ENCODE data around the gene MED10. TPM values are rescaled to one million over a fixed set of nuclear protein-coding genes. Genes with fewer than 3 reads are reported as not detected.

The MED10 gene
- total and polyA plus RNA-seq, 9 of the 15 experiments (the other 6 are each of a cell fraction or from before 2014, with no cell fraction given): 23.8 to 83.4 (median 58.8) TPM

- Histone ChIP-seq H3K79me2 (ENCODE audit: control insufficient read depth, insufficient read depth, low read length) (no peaks in the 10 kb centered on the region), H2AFZ (ENCODE audit: low read depth, low read length) (no peak overlapping the region), H3K9me3 (replicated peaks; ENCODE audit: control insufficient read depth, insufficient read depth, low read depth, low read length) (no peaks in the 10 kb centered on the region; the same call in 1 of the 2 replicates), H3K27me3 (ENCODE audit: control insufficient read depth in 2 of 2, insufficient read depth in 2 of 2, low read length in 2 of 2) (peaks cover 58 to 77% of the 10 kb centered on the region in 2 experiments), H3K4me2 (ENCODE audit: insufficient read depth, low read length) (no peak overlapping the region), H3K4me1 (replicated peaks in 1 of 2; ENCODE audit: control insufficient read depth in 2 of 2, insufficient read depth in 2 of 2, low read length in 2 of 2) (no peaks in the 10 kb centered on the region; a peak in 2 of 5 replicates), H4K20me1 (replicated peaks; ENCODE audit: control insufficient read depth, insufficient read depth, low read length) (0 out of 2 replicates have a peak, but pooled peaks cover 2% of the 10 kb centered on the region), H3K4me3 (no peak overlapping the region), H3K36me3 (ENCODE audit: control insufficient read depth, insufficient read depth, low read length) (no peaks in the 10 kb centered on the region), H3K27ac (ENCODE audit: extremely low read depth, low read depth, low read length) (no peak overlapping the region), H3K9ac (ENCODE audit: insufficient read depth in 1 of 2, low read depth in 2 of 2, low read length in 2 of 2) (no peak overlapping the region), H3K9me1 (ENCODE audit: control insufficient read depth, insufficient read depth, low read length) (no peaks in the 10 kb centered on the region)
- 2% methylated on average over 12 of the region's 12 CpGs for WGBS (ENCODE audit: insufficient coverage, low coverage, missing lambda C conversion rate)
- POLR2A ChIA-PET: interaction anchor here (0.6 to 1.7 kb wide), 2 partner anchors 15 to 220 kb away, joined by 3 to 6 read pairs; no protein-coding TSS in a partner anchor
- no peak for DNase-seq (ENCODE audit: extremely low read depth in 1 of 4, low spot score in 3 of 4)
- CTCF ChIA-PET (ENCODE audit: low intra/inter-chr PET ratio): no interaction called here
- no TSS peak for BruUV-seq (replicated peaks)
- FAIRE-seq: no peak
- no peak for TF ChIP-seq BMI1 (IDR thresholded peaks at IDR 0.05; ENCODE audit: low read length)
- no peak for TF ChIP-seq HEY1 (CRISPR knock-in tag; IDR thresholded peaks at IDR 0.05; ENCODE audit: borderline replicate concordance)
- in situ Hi-C loops (cut with MboI) (no loop called here), intact Hi-C loops (cut with micrococcal nuclease) (no loop called here)
- no peak for ATAC-seq
Observed at GRCh38 chr5:6394429-6395101, 16.2 kb upstream of the MED10 start.

- Histone ChIP-seq H2AFZ (ENCODE audit: low read depth, low read length) (no peak overlapping the region), H3K9me3 (replicated peaks; ENCODE audit: control insufficient read depth, insufficient read depth, low read depth, low read length) (no peaks in the 10 kb centered on the region; the same call in 1 of the 2 replicates), H4K20me1 (replicated peaks; ENCODE audit: control insufficient read depth, insufficient read depth, low read length) (0 out of 2 replicates have a peak, but pooled peaks cover 2% of the 10 kb centered on the region), H3K27me3 (ENCODE audit: control insufficient read depth in 2 of 2, insufficient read depth in 2 of 2, low read length in 2 of 2) (peaks cover 51 to 72% of the 10 kb centered on the region in 2 experiments), H3K4me3 (no peak overlapping the region), H3K9me1 (ENCODE audit: control insufficient read depth, insufficient read depth, low read length) (no peaks in the 10 kb centered on the region), H3K36me3 (ENCODE audit: control insufficient read depth, insufficient read depth, low read length) (no peaks in the 10 kb centered on the region), H3K9ac (ENCODE audit: insufficient read depth in 1 of 2, low read depth in 2 of 2, low read length in 2 of 2) (no peak overlapping the region), H3K27ac (ENCODE audit: extremely low read depth, low read depth, low read length) (no peak overlapping the region), H3K4me1 (replicated peaks in 1 of 2; ENCODE audit: control insufficient read depth in 2 of 2, insufficient read depth in 2 of 2, low read length in 2 of 2) (no peaks in the 10 kb centered on the region; a peak in 2 of 5 replicates), H3K79me2 (ENCODE audit: control insufficient read depth, insufficient read depth, low read length) (no peaks in the 10 kb centered on the region), H3K4me2 (ENCODE audit: insufficient read depth, low read length) (no peak overlapping the region)
- no peak for FAIRE-seq
- BruUV-seq (replicated peaks): no TSS peak
- ChIA-PET CTCF (ENCODE audit: low intra/inter-chr PET ratio) (no interaction called here), POLR2A (interaction anchor here (1.4 to 1.7 kb wide), 2 partner anchors 9 to 16 kb away, joined by 4 to 6 read pairs; no protein-coding TSS in a partner anchor)
- no peak for ATAC-seq
- intact Hi-C loops (cut with micrococcal nuclease): no loop called here
- in situ Hi-C loops (cut with MboI): no loop called here
- no peak for DNase-seq (ENCODE audit: extremely low read depth in 1 of 4, low spot score in 3 of 4)
- 0% methylated on average over 2 of the region's 2 CpGs for WGBS (ENCODE audit: insufficient coverage, low coverage, missing lambda C conversion rate)
- TF ChIP-seq ZNF639 (CRISPR knock-in tag; conservative IDR thresholded peaks at IDR 0.05 in 1 of 2, IDR thresholded peaks at IDR 0.05 in 1 of 2): no peak
- TF ChIP-seq HDGF (IDR thresholded peaks at IDR 0.05): no peak
- no peak for TF ChIP-seq ZNF57 (CRISPR knock-in tag; IDR thresholded peaks at IDR 0.05)
- TF ChIP-seq BDP1 (IDR thresholded peaks at IDR 0.05; ENCODE audit: insufficient read depth, insufficient read length): no peak
- TF ChIP-seq ZFPM2 (CRISPR knock-in tag; IDR thresholded peaks at IDR 0.05): no peak
- no peak for TF ChIP-seq SRF (CRISPR knock-in tag; IDR thresholded peaks at IDR 0.05)
- TF ChIP-seq RBM25 (IDR thresholded peaks at IDR 0.05; ENCODE audit: low read depth, low read length, severe bottlenecking): no peak
- TF ChIP-seq KAT7 (CRISPR knock-in tag; IDR thresholded peaks at IDR 0.05; ENCODE audit: borderline replicate concordance): no peak
- TF ChIP-seq PHF21A (IDR thresholded peaks at IDR 0.05; ENCODE audit: borderline replicate concordance, low read depth): no peak
- no peak for TF ChIP-seq ARHGAP35 (IDR thresholded peaks at IDR 0.05; ENCODE audit: partially characterized antibody)
- no peak for TF ChIP-seq ZKSCAN8 (CRISPR knock-in tag; IDR thresholded peaks at IDR 0.05)
- TF ChIP-seq HNRNPH1 (optimal IDR thresholded peaks at IDR 0.05; ENCODE audit: low read depth, low read length): no peak
Observed at GRCh38 chr5:6393596-6394194, 15.3 kb upstream of the MED10 start.

All from K562 (cell line).